Muscle of back (tissue), 11 donors: Measurements from ENCODE around the gene ALPP. TPM values are rescaled to one million over a fixed set of nuclear protein-coding genes. Genes with fewer than 3 reads are reported as not detected.
A peak's percentile ranks its signal among the peaks of the same experiment; 100 is the strongest.
"Not testable (repeated sequence)": the region's sequence is repeated elsewhere in the genome, so short reads cannot be mapped to it uniquely, and the experiment has no call there.

Source experiments
- DNase-seq, 3 donors: peaks; one replicate each; pipeline versions ENCODE4 v3.0.0 to v3.0.0-alpha.2; 2013
- polyA plus RNA-seq, 10 donors: library from polyadenylated mRNA; unstranded; fragments of 120-200 nt; gene quantifications; one replicate each; pipeline ENCODE4 v1.2.1, GENCODE V29; 2013; ENCODE audit not compliant: insufficient read length in 10 of 10

Gene ALPP
- polyA plus RNA-seq, 10 donors, result 0.07 to 0.35 (median 0.28) TPM; not detected in 5

GRCh38 chr2:232402518-232402917, 24.0 kb downstream of the ALPP start:
- no peak for DNase-seq

DNA sequence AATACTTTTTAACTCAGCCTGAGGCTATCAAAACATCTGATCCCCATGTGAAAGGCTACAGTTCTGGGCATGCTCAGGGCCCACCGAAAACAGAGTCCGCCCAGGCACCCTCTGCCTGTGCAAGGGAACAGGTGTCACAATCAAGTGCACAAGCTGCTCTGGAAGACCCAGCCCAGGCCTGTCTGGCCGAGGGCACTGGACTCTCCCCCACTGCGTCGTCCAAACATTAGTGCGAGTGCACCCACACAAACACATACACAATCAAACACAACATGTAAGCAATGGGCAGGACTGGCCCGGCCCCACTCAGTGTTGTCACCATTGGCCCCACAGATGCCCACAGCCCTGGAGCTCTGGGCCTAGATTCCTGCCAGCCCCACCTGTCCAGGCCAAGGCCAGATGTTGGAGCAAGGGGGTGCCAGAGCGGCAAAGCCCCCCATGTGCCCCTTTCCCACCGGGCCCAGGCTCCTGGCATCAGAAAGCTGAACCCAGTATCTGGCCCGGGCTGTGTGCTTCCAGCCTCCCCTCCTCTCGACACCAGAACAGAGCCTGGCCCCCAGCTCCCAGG, 27.5 kb downstream of the ALPP start:
- DNase-seq, result no peak

DNA sequence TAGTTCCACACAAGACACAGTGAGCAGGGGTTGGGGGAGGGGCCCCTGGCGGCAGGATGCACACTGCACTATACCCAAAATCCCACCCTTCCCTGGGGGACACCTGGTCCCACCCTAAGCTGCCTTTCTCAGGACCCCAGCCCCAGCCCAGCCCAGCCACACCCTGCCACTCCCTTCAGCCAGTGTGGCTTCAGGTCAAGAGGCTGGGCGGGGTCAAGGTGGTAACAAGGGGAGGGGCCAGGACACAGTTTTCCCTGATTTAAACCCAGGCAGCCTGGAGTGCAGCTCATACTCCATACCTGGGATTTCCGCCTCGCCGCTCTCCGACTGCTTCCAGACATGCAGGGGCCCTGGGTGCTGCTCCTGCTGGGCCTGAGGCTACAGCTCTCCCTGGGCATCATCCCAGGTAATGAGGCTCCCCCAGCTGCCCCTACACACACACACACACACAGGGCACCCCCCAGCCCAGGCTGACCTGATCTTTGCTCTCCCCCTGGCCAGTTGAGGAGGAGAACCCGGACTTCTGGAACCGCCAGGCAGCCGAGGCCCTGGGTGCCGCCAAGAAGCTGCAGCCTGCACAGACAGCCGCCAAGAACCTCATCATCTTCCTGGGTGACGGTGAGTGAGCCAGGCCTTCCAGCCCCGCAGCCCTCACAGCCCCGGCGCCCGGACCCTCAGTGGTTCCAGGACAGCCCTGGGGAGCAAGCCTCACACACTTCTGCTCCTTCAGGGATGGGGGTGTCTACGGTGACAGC, 28.2 kb downstream of the ALPP start, which contains the start of gene ALPG:
Gene ALPG, plus strand, starts transcription at position 289 of the 755 bp plus-strand sequence. Its CDS starts 51 bp downstream, at position 340.
- no peak for DNase-seq

GRCh38 chr2:232407428-232408150, 29.0 kb downstream of the ALPP start:
- DNase-seq, result not testable (repeated sequence)

- not testable (repeated sequence) for DNase-seq
Observed at GRCh38 chr2:232408269-232408668, 29.7 kb downstream of the ALPP start.

GRCh38 chr2:232409617-232410016, 31.1 kb downstream of the ALPP start:
- not testable (repeated sequence) for DNase-seq

DNA sequence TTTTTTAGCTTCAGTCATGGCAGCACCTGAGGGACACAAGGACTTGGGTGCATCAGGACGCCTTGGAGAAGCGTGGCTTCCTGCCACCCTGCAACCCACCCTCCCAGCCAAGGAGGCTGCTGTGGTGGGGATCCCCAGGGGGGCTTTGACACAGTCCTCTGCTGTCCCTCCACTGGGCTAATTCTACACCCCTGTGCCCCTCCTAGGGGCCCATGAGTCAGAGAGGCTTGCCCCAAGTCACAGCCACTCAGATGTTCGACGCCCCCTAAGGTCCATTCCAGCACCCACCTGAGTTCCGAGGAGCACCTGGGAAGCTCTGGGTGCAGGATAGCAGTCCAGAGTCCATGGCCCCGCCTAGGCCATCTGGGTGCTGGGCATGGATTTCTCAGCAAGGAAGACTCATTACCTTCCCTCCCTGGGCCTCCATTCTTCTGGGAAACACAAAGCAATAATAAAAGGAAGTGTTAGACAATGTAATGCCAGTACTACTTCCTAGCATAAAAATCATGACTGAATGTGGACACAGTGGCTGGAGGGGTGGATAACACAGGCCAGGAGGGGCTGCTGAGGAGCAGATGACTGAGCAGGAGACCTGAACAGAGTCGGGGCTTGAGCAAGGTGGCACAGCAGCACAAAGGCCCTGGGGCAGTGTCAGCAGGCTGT, 31.8 kb downstream of the ALPP start:
- DNase-seq, result no peak

- no peak for DNase-seq
Observed at GRCh38 chr2:232411901-232412629, 33.5 kb downstream of the ALPP start.

DNA sequence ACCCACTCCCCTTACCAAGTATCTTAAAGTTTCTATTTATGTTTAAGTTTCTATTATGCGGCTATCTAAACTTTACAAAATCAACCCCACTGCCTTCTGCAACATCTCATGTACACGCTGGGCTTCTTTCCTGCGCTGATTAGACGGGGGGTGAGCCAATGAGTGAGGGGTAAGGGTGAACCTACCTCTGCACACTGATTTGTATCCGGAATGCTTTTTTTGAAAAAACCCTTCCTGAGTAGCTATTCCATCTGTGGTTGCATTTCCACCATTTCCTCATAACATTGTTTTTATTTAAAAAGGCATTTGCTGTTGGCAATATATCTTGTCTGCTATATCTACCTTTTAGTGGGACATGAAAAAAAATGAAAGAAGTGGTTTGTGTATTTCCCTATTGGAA, 34.4 kb downstream of the ALPP start:
- DNase-seq, result no peak

GRCh38 chr2:232415138-232415690, 36.7 kb downstream of the ALPP start:
- DNase-seq, result no peak

DNA sequence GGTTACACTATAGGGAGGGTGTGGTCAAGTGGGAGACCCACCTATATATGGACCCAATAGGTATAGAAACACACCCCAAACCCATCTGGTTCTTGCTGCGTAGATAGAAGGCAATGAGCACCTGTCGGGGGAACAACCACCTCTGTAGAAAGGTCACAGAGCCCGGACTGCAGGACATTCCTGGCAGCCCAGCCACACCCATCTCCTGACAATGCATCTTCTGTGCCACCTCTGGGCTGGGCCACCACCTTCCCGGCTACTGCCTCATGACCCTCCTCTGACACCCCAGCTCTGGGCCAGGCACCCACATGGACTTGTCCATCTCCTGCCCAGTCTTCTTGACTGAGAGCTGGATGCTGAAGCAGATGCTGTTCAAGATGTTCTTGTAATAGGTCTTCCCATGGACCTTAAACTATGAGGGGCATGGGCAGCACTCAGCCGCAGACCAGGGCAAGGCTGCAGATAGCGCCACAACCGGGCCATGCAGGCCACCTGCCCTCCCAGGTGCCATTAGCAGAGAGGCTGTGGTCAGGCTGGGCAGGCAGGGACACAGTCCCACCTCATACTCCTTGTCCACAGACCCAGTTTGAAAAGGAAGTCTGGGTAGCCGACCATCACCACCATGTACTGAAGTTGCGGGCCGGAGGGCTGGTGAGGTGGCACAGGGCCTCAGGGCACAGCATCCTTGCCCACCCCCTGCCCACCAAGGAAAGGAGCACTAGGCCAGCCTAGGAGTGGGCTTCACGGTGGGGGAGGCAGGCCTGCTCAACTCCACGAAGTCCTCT, 37.4 kb downstream of the ALPP start:
- no peak for DNase-seq

- no peak for DNase-seq
Observed at GRCh38 chr2:232416521-232417470, 38.2 kb downstream of the ALPP start.

- no peak for DNase-seq
Observed at GRCh38 chr2:232417489-232417888, 38.9 kb downstream of the ALPP start.

- DNase-seq, result no peak
Observed at GRCh38 chr2:232418056-232418455, 39.5 kb downstream of the ALPP start.

GRCh38 chr2:232418466-232419244, 40.1 kb downstream of the ALPP start:
- DNase-seq, result peak in 1 of 3 donors; percentile 55

- DNase-seq, result peak in 1 of 3 donors; percentile 29
Observed at GRCh38 chr2:232419245-232420072, 40.9 kb downstream of the ALPP start.

- DNase-seq, result no peak
Observed at GRCh38 chr2:232420073-232420454, 41.5 kb downstream of the ALPP start.
